ENCODE data around the gene NIN.

DNA sequence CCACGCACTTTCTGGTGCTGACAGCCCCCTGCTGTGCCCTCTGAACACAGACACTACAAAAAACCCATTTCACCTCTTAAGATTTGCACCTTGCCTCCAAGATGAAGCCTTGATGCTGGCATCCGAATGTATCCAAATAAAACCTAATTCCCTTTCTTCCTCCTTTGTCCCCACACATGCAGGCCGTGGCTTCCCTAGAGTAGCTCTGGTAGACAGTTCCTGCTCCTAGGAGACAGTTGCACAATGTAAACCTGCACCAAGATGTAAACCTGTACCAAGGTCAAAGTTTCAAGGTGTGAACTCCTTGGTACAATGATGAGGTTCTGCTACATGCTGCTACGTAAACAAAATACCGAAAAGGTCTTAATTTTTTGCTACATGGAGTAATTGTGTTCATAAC lies 40.3 kb upstream of the NIN start:
- TF ChIP-seq TAF1 (IDR thresholded peaks at IDR 0.05; ENCODE audit: low read depth): no peak
- TF ChIP-seq, protein P1, sequence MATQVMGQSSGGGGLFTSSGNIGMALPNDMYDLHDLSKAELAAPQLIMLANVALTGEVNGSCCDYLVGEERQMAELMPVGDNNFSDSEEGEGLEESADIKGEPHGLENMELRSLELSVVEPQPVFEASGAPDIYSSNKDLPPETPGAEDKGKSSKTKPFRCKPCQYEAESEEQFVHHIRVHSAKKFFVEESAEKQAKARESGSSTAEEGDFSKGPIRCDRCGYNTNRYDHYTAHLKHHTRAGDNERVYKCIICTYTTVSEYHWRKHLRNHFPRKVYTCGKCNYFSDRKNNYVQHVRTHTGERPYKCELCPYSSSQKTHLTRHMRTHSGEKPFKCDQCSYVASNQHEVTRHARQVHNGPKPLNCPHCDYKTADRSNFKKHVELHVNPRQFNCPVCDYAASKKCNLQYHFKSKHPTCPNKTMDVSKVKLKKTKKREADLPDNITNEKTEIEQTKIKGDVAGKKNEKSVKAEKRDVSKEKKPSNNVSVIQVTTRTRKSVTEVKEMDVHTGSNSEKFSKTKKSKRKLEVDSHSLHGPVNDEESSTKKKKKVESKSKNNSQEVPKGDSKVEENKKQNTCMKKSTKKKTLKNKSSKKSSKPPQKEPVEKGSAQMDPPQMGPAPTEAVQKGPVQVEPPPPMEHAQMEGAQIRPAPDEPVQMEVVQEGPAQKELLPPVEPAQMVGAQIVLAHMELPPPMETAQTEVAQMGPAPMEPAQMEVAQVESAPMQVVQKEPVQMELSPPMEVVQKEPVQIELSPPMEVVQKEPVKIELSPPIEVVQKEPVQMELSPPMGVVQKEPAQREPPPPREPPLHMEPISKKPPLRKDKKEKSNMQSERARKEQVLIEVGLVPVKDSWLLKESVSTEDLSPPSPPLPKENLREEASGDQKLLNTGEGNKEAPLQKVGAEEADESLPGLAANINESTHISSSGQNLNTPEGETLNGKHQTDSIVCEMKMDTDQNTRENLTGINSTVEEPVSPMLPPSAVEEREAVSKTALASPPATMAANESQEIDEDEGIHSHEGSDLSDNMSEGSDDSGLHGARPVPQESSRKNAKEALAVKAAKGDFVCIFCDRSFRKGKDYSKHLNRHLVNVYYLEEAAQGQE (IDR thresholded peaks at IDR 0.05; ENCODE audit: low read depth): no peak
- TF ChIP-seq RAD21 (IDR thresholded peaks at IDR 0.05; ENCODE audit: low read depth): no peak
- no peak for TF ChIP-seq YY1 (IDR thresholded peaks at IDR 0.05; ENCODE audit: low read depth)

Measured in Ishikawa (cell line).